Fibroblast of upper back skin (primary cell): ENCODE results near the gene TSPAN18.
A peak's percentile ranks its signal among the peaks of the same experiment; 100 is the strongest.

ENCODE experiments used
- DNase-seq: peaks from one replicate; pipeline ENCODE4 v3.0.0-alpha.2; 2013

TSPAN18 gene, protein sequence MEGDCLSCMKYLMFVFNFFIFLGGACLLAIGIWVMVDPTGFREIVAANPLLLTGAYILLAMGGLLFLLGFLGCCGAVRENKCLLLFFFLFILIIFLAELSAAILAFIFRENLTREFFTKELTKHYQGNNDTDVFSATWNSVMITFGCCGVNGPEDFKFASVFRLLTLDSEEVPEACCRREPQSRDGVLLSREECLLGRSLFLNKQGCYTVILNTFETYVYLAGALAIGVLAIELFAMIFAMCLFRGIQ

DNA sequence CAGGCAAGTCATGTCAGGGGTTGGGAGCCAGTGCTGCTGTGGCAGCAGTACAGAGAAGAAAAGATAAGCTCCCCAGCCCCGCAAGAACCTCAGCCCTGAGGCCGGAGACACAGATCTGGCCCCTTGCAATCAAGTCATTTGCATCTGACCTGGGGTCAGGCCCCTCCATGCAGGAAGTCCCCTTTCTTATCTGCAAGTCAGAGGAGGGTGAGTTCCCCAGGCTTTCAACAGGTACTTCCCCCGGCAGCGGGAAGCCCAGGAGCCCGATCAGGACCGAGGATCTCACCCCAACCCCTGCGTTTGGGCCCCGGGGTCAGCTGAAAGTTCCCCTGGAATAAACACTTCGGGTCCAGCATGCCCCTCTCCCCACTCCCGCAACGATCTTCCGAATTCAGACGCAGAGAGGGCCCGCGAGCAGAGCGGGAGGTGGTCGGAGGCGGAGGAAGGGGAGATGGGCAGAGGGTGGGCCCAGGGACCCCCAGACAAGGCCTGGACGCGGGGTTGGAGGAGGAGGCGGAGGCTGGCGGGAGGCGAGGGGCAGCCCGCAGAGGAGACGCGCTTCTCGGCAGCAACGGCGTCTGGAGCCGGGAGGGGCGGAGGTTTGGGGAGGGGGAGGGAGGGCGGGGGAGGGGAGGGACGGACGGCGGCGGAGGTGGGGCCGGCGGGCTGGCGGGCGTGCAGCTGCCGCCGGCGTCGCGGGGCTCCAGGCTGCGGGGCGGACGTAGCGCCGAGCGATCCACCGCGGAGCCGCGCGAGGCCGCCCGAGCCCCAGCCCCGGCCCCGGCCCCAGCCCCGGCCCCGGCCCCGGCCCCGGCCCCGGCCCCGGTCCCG lies at the start of gene TSPAN18:
TSS of gene TSPAN18 (plus strand) at position 680 of the 831 bp plus-strand sequence. CDS start 179,455 bp downstream, outside the sequence.
- DNase-seq = no peak

DNA sequence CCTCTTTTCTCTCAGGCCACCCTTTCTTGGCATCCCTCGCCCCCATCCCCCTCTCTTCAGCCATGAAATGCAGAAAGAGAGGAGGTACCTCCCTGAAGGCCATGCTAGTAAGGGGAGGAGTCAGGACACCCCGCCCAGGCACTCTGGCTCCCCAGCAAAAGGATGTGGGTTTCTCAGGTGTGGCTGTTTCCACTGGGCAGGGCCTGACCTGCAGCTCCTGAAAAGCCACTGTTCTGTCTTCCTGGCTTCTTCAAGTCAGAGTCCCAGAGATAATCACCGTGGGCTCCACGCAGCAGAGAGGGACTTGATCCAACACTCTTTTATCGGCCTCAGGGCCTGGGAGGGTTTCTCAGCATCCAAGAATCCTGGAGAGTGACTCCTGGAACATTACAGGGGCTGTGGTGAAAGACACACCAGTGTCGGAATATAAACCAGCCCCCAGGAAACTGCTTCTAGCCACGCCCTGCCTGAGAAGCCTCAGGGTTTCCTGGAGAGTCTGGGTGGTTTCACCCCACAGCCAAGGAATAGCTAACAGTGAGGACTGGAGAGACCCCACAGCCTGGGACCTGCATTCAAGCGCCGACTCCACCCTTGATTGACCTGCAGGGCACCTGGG lies 45.7 kb upstream of the TSPAN18 start:
- DNase-seq = peak; percentile 20

DNA sequence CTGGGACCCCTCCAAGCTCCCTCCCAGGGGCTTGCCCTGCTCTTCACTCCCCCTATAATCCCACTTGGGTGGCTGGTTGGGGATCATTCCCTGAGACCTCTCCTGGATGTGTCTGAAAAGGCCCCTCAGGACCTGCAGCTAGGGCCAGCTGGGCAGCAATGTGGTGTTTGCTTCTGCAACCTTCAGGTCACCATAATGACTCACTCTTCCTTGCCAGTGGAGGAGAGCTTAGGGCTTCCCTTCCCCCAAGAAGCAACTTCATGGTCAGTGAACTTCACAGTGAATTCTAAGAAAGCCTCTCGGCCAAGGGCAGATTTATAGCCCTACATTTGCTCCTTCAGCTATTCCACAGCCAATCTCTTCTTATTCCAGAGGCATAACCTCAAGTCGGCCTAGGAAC lies 45.1 kb upstream of the TSPAN18 start:
- no peak for DNase-seq

DNA sequence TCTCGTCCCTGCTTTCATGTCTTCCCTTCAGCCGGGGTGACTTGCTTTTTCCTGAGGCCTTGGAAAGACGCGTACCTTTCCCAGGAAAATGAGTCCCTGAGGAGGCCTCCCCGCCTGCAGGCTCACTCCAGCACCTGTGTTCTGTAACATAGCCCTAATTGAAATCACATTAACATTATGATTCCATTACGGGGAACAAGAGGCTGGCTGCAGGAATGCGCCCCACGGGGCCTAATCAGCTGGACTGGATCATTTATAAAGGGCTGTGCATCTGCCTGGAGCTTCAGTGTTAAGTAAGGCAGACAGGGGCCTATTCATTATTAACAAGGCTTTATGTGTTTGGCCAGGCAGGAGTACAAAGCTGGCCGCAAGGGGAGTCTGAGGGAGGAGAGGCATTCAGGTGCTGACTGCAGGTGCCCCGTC lies 41.9 kb upstream of the TSPAN18 start:
- DNase-seq = no peak

DNA sequence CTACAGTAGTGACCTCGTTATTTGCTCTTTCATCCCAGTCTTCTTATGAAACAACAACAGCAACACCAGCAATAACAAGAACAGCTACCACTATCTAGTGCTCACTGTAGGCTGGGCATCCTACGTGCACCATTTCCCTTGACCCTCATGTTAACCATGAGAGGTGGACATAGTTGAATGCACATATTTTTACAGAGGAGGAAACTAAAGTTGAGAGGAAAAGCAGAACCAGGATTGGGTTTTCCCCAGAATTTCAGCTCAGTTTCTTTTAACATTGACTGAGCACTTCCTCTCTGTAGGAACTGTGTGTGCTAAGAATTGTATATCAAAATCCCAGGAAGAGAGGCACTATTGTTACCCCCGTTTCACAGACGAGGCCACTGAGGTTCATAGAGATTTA lies 39.4 kb upstream of the TSPAN18 start:
- DNase-seq = no peak

DNA sequence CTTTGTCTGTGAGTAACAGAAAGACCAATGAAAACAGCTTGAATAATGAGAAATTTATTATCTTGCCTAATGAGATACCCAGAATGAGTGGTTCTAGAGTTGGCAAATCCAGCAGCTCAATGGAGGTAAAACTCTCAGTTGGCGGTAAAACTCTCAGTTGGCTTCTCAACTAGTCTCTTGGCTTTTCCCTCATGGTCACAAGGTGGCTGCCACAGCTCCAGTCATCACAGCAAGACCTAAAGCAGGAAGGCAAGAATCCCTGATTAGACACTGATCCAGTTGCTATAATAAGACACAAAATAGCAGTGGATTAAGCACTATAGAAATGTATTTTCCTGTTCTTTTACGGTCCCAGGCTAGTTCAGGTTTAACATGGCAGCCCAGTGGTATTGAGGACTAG lies 37.5 kb upstream of the TSPAN18 start:
- DNase-seq = no peak

DNA sequence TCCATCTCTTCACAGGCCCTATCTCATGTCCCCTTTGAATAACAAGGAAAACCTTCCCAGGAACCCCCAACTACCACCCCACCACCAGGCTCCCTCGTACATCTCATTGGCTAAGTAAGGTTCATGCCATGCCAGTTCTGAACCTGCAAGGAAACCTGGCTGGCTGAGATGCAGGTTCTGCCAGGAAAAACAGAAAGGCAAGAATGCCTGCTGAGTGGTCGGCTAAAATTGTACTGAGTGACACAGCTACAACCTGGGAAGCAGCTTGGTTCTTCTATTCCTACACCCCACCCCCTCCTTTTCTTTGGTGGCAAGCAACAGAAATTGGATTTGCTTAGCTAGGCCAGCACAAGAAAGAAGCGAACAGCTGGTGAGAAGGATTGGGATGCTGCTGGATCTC lies 36.1 kb upstream of the TSPAN18 start:
- no peak for DNase-seq

DNA sequence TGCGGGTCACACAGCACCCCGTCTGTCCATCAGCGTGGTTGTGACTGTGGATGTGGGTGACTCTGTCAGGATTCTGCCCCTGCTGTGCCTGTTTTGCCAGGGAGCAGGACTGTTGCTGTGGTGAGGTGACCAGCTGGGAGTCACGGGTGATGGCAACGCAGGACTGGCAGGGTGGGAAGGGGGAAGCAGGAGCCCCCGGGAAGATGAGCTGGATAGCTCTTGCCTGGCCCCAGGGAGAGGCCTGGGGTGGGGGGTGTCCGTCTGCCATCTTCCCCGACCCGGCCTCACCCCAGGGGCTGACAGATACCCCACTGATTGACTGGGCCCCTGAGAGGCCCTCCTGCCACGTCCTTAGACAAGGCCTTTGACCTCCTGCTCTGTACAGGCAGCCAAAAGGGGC lies 34.3 kb upstream of the TSPAN18 start:
- DNase-seq = no peak

DNA sequence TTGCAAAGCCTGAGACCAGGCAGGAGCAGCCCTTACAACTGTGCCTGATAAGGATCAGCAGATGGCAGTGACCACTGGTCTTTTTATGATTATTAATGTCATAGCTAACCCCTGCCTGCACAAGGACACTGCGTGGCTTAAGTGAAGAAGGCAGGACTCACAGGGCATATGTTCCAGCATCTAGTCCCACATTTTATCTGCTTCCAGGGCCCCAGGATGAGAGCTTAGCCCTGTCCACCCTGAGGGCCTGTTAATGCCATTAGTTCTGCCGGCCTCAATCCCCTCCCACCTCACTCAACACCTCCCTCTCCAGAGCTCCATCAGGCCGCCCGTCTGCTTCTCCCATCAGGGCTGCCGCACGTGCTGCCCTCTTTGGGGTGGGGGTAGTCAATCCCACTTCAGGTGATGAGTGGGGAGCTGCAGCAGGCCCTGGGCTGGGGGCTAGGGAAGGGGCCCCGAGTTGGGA lies 33.1 kb upstream of the TSPAN18 start:
- no peak for DNase-seq

DNA sequence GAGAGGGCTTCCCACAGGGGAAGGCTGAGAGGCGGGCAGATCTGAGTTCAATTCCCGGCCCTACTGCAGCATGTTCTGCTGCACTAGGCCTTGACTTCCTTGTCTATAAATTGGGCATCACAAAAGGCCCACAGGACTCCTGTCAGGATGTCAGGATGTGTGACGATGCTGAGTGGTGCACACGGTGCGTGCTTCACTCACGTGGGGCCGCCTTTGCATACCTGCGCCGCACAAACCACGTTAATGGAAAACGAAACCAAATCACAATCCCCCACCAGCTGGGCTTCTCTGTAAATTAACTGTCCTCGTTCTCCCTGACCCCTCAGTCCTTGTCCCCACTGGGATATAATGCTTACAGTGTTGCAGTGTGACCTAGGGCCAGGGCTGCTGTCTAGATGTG lies 32.3 kb upstream of the TSPAN18 start:
- DNase-seq = no peak

DNA sequence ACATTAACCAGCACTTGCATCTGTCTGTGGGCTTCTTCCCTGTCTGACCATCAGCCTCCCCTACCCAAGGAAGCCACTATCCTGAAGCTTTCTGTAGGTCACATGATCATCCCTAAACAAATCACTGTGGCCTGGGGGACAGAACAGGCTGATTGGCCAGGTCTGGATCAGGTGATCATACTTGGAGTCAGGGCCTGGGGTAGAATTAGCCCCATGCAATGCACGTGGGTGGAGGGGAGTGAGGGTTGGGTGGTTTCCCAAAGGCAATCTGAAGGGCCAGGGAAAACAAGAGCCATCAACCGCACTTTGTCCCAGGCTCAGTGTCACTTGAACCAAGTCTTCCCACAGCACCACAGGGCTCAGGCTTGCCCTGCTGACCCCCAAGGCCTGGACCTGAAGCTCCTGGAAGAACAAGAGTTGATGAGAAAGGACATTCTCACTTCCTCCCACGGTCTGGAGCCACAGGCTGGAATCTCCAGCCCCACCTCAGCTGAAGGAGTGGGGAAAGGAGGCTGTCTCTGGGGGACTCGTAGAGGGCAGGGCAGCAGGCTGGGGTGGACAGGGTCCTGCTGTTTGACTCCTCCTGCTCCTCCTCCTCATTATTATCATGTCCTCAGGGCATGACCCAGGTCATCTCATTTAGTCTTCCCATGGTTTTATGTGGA lies 31.5 kb upstream of the TSPAN18 start:
- no peak for DNase-seq

DNA sequence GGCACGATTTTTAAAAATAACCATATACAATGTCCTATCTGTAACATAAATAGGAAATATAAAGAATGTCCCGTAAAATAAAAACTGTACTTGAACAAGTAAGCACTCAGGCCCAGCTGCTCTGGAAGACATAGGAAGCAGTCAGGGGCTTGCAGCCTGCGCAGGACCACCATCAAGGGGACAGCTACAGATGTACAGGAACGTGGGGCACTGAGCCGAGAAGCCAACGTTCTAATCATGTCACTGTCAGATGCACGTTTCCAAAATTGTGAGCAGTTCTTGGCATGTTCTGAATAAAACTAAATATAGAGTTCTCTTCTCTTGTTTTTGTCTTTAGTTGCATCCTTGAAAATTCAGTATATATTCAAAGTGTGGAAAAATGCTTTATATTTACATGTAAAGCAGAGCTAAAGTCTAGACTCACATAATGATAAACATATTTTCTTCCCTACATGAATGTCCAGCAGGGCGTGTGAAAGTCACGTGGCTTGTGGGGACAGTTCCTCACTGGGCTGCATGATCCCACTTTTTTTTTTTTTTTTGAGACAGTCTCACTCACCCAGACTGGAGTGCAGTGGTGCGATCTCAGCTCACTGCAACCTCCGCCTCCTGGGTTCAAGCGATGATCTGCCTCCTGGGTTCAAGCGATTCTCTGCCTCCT lies 28.4 kb upstream of the TSPAN18 start:
- no peak for DNase-seq

DNA sequence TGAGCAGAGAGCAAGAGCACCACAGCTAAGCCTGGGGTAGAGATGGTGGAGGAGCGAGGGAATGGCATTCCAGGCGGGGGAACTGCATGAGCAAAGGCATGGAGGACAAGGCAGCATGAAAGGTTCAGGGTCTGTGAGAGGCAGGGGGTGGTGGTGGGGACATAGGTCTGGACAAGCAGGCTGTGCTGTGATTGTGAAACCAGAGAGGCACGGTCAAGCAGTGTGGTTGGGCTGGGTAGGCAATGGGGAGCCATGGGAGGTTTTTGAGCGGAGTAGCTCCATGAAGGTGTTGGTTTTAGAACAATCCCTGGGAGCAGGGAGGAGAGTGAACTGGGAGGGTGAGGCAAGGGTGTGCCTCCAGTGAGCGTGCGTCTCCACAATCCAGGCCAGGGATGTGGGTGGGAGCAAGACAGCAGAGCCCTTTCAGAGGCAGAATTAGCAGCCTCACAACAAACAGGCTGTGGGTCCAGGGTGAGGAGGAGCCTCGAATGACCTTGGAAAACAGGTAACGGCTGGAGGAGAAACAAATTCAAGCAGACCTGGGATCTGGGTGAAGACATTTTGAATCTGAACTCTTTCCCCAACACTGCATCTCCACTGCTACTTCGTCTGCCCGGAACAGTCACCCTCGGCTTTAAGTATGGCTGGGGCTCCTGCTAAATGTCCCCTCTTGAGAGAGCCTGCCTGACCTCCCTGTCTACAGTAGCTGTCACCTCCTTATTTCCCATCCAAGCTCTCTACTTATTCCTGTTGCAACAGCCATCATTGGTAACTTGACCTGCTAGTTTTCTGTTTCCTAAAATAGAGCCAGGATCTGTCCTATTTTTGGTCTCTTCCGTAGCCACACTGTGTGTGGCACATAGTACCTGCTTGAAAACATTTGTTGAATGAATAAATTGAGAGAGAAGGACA lies 27.0 kb upstream of the TSPAN18 start:
- no peak for DNase-seq

DNA sequence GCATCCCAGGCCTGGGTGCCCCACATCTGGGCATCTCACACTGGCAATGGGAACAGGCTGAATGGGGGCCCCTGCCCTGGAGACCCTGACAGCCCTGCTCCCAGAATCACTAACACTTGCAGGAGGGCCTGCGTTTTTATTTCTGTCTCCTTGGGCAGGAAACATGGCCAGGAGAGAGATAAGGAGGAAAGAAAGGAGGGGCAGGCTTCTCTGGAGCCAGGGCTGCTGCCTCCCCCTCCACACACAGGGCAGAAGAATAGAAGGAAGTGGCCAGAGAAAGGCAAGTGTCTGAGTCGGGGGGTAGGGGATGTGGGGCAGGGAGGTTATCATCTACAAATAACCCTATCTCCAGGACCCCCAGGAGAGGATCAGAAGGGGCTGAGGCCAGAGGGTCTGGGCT lies 25.5 kb upstream of the TSPAN18 start:
- no peak for DNase-seq

DNA sequence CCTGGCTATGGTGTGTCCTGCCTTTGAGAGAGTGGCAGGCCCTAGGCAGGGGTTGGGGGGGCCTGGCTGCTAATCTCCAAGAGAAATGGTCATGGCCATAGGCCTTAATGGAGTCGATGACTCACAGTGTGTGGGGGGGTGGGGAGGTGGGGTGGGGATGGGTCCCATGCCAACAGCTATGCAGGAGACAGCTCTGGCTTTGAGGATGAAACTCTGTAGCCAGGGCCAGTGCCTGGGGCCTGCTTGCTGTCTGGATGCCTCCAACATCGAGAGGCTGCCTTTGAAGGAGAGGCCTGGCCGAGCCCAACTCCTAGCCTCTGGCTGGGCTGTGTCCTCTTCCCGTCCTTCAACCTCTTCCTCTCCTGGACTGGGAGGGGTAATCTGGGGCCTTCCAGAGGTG lies 23.9 kb upstream of the TSPAN18 start:
- peak; percentile 34 for DNase-seq

DNA sequence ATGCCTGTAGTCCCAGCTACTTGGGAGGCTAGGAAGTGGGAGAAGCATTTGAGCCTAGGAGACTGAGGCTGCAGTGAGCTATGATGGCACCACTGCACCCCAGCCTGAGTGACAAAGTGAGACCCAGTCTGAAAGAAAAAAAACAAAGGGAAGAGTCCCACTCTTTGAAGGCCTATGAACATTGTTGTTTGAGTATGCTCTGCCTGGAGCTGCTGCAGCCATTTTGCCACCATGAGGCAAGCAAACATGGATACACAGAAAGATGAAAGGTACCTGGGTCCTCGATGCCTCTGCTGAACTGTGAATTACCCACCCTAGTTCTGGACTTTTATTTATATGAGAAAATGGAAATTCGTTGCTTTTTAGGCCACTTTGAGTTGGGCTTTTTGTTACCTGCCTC lies 19.7 kb upstream of the TSPAN18 start:
- DNase-seq = no peak

DNA sequence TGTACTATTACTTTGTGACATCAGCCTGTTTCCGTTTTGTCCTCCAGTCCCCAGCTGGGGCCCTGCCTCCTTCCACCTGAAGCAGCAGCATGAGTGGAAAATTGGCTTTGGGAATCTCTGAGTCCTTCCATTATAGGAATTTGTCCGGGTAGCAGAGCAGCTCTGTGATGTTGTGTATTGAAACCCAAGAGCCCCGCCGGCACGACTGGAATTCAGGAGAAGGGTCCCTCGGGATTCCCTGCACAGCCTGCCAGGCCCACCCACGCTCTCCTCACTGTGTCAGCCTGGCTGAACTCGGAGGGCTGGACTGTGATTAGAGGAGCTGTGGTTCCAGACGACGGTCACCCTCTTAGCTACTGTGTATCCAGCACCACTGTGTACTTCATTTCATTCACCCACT lies 18.8 kb upstream of the TSPAN18 start:
- DNase-seq = peak; percentile 64

DNA sequence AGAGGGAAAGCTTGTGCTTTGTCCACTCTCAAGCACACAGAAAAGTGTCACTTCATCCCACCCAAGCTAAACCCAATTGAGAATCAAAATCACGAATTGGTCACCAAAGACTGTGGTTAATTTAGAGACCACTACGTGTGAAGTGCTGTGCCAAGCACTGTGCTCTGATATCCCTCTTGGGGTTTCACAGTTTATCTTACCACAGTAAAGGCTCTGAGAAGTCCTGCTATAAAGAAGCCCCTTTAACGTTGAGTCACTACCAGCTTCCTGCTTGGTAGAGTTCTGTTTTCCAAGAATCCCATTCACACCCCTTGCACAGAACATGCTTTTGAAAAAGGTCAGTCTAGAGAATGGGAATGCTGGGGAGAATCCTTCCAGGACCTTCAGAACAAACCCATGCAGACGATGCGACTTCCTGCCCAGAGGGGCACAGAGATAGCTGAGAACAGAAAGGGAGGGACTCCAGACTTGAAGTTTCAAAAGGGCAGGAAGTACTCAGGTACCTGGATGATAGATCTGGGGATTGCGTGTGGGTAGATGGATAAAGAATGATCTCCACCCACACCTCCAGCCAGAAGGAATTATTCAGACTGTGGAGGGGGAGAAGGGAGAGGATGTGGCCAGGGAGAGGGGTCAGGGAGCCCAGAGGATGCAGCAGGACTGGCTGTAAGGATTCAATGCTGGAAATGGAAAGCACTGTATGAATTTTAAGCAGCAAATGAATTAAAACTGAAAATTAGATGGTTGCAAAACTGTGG lies 18.1 kb upstream of the TSPAN18 start:
- DNase-seq = no peak

DNA sequence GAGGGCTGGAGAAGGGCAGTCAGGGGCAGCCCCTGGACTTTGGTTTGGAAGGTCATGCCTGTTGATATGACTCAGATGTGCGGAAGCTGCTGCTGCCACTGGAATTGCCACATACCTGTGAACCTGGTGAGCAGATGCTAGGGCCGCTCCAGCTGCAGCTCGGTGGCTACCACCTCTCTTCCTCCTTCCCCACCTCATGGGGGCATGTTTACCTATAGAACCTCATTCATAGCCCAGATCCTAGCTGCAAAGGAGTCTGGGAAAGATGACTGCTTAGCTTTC lies 17.5 kb upstream of the TSPAN18 start:
- no peak for DNase-seq

DNA sequence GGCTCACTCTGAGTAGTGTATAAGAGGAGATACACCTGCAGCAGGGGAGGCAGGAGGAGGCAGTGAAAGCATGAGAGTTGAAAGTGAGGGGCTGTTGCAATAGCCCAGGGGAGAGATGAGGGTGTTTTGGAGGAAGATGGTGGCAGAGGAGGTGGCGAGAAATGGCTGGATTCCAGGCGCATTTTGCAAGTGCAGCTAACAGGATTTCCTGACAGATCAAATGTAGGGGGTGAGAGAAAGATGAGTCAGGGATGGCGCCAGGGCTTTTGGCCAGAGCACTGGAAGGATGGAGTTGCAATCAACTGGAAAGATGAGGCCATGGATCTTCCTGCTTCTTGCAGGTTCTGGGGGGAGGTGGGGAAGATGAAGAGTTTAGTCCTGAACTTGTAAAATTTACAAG lies 16.8 kb upstream of the TSPAN18 start:
- DNase-seq = peak; percentile 58

DNA sequence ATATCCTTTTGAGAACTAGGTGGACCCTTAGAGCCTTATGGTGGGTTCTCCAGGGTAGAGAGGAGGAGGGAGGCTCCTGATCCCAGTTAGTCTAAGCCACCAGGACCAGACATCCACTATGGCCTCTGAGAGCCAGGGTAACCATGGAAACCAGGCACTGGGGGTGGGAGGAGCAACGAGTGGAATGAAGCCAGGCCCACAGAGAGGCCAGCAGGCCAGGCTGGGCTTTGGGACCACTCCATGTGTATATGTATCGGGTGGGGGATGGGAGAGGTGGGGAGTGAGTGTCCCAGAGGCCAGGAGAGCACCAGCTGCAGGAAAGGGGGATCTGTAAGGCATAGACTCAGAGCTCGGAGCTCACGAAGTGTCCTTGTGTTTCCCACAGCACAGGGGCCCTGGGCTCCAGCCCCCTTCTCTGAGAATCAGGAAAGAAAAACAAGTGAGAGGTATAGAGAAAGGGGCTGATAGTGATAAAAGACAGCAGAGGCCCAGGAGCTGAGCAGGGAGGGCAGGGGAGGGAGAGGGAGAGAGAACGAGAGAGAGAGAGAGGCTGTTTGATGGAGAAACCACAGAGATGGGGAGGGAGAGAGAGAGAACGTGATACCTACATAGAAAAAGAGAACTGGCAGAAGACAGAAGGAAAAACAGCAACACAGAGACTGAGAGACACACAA lies 15.5 kb upstream of the TSPAN18 start:
- DNase-seq = no peak
